ENCODE measurements around the gene AOPEP. TPM values are rescaled to one million over a fixed set of nuclear protein-coding genes. Genes with fewer than 3 reads are reported as not detected.

AOPEP gene
- total and polyA plus RNA-seq, 2 of the 13 experiments (the other 11 are each of a cell fraction or from before 2014, with no cell fraction given): 22.2 to 41.6 TPM

GRCh38 chr9:94901019-94901363 lies 174.5 kb downstream of the AOPEP start (continued):
- no peak for TF ChIP-seq REL (CRISPR knock-in tag; conservative IDR thresholded peaks at IDR 0.05)
- no peak for TF ChIP-seq SALL1 (CRISPR knock-in tag; IDR thresholded peaks at IDR 0.05)
- no peak for TF ChIP-seq ZBTB40 (IDR thresholded peaks at IDR 0.05)
- no peak for TF ChIP-seq ZBTB40 (CRISPR knock-in tag; IDR thresholded peaks at IDR 0.05)
- no peak for TF ChIP-seq ZSCAN21 (CRISPR knock-in tag; IDR thresholded peaks at IDR 0.05; ENCODE audit: borderline replicate concordance)
- TF ChIP-seq ZNF12 (CRISPR knock-in tag; IDR thresholded peaks at IDR 0.05): no peak
